Stimulated activated CD4-positive, alpha-beta T cell treated with anti-CD3 and anti-CD28 coated beads, Interleukin-15, amount 100 ng/mL, for 48 hours (primary cell): ENCODE results near the gene AAR2.

Experiments used
- DNase-seq, 2 donors: peaks; one replicate each; pipeline ENCODE4 v3.0.0-alpha.2; 2020; ENCODE audit warnings: low read depth in 2 of 2

Gene AAR2

GRCh38 chr20:36279776-36280175 is 43.5 kb downstream of the AAR2 start:
- no peak for DNase-seq

DNA sequence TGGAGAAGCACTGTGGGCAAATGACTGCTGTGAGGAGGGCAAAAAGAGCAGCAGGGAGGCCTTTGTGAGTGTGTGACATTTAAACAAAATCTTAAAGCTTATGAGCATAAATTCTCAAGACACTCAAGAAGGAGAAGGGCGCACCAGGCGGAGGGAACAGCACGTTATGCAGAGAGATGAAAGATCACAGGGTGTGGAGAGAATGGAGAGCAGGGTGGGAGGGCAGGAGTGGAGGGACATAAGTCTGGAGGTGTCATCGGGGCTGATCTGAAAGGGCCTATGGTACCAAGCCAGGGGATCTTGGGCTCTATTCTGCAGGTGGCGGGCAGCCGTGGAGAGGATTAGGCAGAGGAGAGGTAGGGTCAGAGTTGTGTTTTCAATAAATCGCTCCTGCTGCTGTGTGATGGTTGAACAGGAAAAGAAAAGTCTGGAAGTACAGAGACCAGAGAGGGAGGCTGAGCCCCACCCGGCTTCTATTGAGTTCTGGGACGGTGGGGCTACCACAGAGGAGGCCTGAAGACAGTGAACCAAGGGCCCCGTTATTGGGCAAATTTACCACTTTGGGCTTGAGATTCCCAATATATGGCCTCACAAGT is 45.6 kb downstream of the AAR2 start:
- no peak for DNase-seq

GRCh38 chr20:36284751-36285150 is 48.5 kb downstream of the AAR2 start:
- no peak for DNase-seq

DNA sequence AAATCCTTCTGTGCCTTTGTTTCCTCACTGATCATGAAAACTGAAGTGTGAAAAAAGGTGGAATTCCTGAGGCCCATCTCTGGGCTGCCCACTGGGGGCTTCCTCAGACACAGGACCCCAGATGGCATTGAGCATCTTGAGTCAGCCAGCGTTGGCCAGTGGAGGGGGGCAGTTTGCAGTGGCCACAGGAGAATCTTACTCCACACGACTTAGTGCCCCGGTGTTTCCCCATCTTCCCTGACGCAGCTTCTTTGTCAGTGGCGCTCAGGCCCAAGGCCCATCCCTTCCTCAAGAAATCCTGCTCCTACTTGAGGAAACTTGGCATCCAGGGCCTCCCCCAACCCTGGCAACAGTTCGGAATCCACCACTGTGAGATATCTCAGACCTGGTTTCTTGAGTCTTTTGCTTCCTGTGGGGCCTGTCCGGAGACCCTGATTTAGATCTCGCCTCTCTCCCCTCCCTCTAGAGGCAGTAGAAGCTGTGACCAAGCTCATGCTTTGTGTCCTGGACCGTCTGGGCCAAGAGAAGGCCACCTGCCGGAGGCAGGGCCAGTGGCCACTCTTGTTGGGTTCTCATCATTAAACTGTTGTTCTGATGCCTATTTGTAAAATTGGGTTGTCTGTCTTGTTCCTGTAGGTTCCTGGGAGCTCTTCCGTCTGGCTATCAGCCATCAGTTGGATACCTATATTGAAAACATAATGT is 49.6 kb downstream of the AAR2 start:
- no peak for DNase-seq

GRCh38 chr20:36297656-36298055 is 61.4 kb downstream of the AAR2 start:
- no peak for DNase-seq

GRCh38 chr20:36298061-36298460 is 61.8 kb downstream of the AAR2 start:
- DNase-seq, result no peak

GRCh38 chr20:36298795-36299339 is 62.6 kb downstream of the AAR2 start:
- DNase-seq, result no peak

- DNase-seq, result no peak
These were observed 63.2 kb downstream of the AAR2 start for GRCh38 chr20:36299459-36299858.

- DNase-seq, result no peak
These were observed 65.3 kb downstream of the AAR2 start for GRCh38 chr20:36301359-36302119.

DNA sequence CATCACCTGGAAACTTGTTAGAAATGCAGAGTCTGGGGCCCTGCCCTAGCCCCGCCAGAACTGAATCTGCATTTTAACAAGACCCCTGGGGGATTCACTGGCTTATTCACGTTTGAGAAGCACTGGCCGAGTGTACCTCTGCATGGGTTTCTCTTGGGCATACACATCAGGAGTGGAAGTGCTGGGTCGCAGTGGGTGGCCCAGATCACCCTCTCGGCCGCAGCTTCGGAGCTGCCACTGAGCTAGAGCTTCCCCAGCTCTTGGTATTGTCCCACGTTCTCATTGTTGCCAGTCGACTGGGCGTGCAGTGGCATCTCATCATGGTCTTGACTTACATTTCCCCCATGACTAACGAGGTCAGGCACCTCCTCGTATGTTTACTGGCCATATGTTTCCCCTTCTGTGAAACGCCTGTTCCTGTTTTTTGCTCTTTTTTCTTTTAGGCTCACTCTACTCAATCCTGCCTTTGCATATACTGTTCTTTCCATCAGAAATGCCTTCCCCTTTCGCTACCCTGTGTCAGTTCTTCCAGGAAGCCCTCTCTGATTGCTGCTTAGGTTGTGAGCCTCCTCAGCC is 66.8 kb downstream of the AAR2 start:
- no peak for DNase-seq

DNA sequence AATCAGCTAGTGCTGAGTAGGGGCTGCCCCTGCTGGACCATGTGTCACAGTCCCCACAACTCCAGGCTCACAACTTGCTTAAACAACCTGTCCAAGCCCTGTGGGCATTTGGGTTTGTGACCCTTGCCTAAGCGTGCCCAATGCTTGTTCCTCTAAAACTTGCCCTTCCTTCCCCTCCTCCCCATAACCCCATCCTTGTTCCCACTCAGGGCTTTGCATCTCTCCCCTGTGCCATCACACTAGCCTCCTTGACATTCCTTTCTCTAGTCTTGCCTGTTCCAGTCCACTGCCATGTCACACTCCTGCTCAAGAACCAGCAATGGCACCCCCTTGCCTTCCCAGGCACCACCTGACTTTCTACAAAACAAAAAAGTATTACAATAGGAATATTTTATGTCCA is 67.6 kb downstream of the AAR2 start:
- no peak for DNase-seq

- no peak for DNase-seq
These were observed 68.7 kb downstream of the AAR2 start for GRCh38 chr20:36304786-36305495.

GRCh38 chr20:36305602-36306551 is 69.6 kb downstream of the AAR2 start, which contains the start of gene DLGAP4:
Gene DLGAP4, plus strand, starts transcription at chr20:36306339. Its CDS starts 125,379 bp downstream, at chr20:36431718.
- no peak for DNase-seq
